Cerebellar nuclear complex (tissue), 1 donor: ENCODE results near the gene POP4.

ENCODE experiments used
- DNase-seq, 2 experiments: peaks; one replicate each; lab custom pipeline; 2025; lab: John Stamatoyannopoulos, UW

The POP4 gene

GRCh38 chr19:29631450-29631849, 25.4 kb downstream of the POP4 start:
- DNase-seq, result no peak

GRCh38 chr19:29634002-29634401, 27.9 kb downstream of the POP4 start:
- no peak for DNase-seq

- DNase-seq, result no peak
Observed at GRCh38 chr19:29634423-29635130, 28.5 kb downstream of the POP4 start.

GRCh38 chr19:29635963-29636362, 29.9 kb downstream of the POP4 start:
- DNase-seq, result no peak

GRCh38 chr19:29636553-29637360, 30.7 kb downstream of the POP4 start:
- no peak for DNase-seq

GRCh38 chr19:29639086-29639485, 33.0 kb downstream of the POP4 start:
- DNase-seq, result no peak

GRCh38 chr19:29640231-29640630, 34.1 kb downstream of the POP4 start:
- DNase-seq, result no peak

- no peak for DNase-seq
Observed at GRCh38 chr19:29641597-29641996, 35.5 kb downstream of the POP4 start.

GRCh38 chr19:29643361-29643935, 37.4 kb downstream of the POP4 start:
- no peak for DNase-seq

- no peak for DNase-seq
Observed at GRCh38 chr19:29644210-29644609, 38.1 kb downstream of the POP4 start.

GRCh38 chr19:29645491-29645867, 39.4 kb downstream of the POP4 start:
- no peak for DNase-seq

GRCh38 chr19:29645911-29646310, 39.8 kb downstream of the POP4 start:
- no peak for DNase-seq

- no peak for DNase-seq
Observed at GRCh38 chr19:29650772-29651387, 44.8 kb downstream of the POP4 start.

GRCh38 chr19:29651622-29652394, 45.7 kb downstream of the POP4 start:
- DNase-seq, result no peak

GRCh38 chr19:29653398-29653797, 47.3 kb downstream of the POP4 start:
- no peak for DNase-seq

GRCh38 chr19:29655648-29656335, 49.7 kb downstream of the POP4 start:
- no peak for DNase-seq

GRCh38 chr19:29658221-29658991, 52.3 kb downstream of the POP4 start:
- no peak for DNase-seq

GRCh38 chr19:29660835-29661234, 54.8 kb downstream of the POP4 start:
- no peak for DNase-seq

GRCh38 chr19:29662278-29662603, 56.2 kb downstream of the POP4 start:
- no peak for DNase-seq

GRCh38 chr19:29662604-29663404, 56.7 kb downstream of the POP4 start:
- peak in 1 of 2 experiments; percentile 14 for DNase-seq
